GM18502 (cell line): ENCODE data around the gene ZNF821.
"Not testable (repeated sequence)": the region's sequence is repeated elsewhere in the genome, so short reads cannot be mapped to it uniquely, and the experiment has no call there.

Experiments used
- ATAC-seq: cut with Tn5 transposase; IDR thresholded peaks from one replicate; pipeline ENCODE4 v1.9.1; 2021; ENCODE audit warnings: mild to moderate bottlenecking; ENCODE audit not compliant: unreplicated experiment, poor library complexity

ZNF821 gene

GRCh38 chr16:71826533-71827017 lies 57.4 kb downstream of the ZNF821 start:
- ATAC-seq, result no peak

DNA sequence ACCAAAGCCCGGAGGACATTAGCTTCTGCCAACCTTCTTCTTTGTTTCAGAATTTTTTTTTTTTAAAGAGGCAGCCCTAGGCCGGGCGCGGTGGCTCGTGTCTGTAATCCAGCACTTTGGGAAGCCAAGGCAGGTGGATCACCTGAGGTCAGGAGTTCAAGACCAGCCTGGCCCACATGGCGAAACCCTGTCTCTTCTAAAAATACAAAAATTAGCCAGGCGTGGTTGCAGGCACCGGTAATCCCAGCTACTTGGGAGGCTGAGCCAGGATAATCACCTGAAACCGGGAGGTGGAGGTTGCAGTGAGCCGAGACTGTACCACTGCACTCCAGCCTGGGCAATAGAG lies 66.9 kb downstream of the ZNF821 start:
- peak; percentile 16 for ATAC-seq

GRCh38 chr16:71811261-71811803 lies 72.7 kb downstream of the ZNF821 start:
- ATAC-seq, result no peak

DNA sequence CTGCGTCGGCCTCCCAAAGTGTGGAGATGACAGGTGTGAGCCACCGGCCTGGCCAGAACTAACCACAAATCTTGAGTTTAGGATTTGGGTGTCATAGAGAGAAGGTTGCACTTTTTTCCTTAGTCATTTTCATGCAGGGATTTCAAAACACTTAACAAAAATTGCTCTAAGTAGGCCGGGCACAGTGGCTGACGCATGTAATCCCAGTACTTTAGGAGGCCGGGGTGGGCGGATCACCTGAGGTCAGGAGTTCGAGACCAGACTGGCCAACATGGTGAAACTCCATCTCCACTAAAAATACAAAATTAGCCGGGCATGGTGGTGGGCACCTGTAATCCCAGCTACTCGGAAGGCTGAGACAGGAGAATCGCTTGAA lies 73.8 kb downstream of the ZNF821 start:
- ATAC-seq, result not testable (repeated sequence)
